H9 (cell line): ENCODE measurements around the gene CATSPERE. TPM values are rescaled to one million over a fixed set of nuclear protein-coding genes. Genes with fewer than 3 reads are reported as not detected.

Experiments
- DNase-seq: peaks from one replicate; pipeline ENCODE4 v3.0.0-alpha.2; 2017
- H2AFZ ChIP-seq: one replicate; pipeline ENCODE4 v1.6.1; 2013; ENCODE audit warnings: mild to moderate bottlenecking, low read length, control low read depth, moderate library complexity
- H2AK5ac ChIP-seq: 2 replicates; pipeline ENCODE4 v1.6.1; 2013; ENCODE audit warnings: low read length, control low read depth, mixed read lengths; ENCODE audit not compliant: insufficient read length
- H2BK120ac ChIP-seq: one replicate; pipeline ENCODE4 v1.6.1; 2013; ENCODE audit warnings: low read depth, mild to moderate bottlenecking, low read length, control low read depth, inconsistent platforms; ENCODE audit not compliant: poor library complexity, severe bottlenecking
- H2BK12ac ChIP-seq: 2 replicates; pipeline ENCODE4 v1.6.1; 2013; ENCODE audit warnings: low read length, control low read depth, mixed read lengths, low read depth; ENCODE audit not compliant: insufficient read length
- H2BK15ac ChIP-seq: 2 replicates; pipeline ENCODE4 v1.6.1; 2013; ENCODE audit warnings: low read depth, low read length, control low read depth
- H2BK20ac ChIP-seq: one replicate; pipeline ENCODE4 v1.6.1; 2013; ENCODE audit warnings: low read depth, mild to moderate bottlenecking, low read length, control low read depth, inconsistent platforms; ENCODE audit not compliant: poor library complexity, severe bottlenecking
- H2BK5ac ChIP-seq: 2 replicates; pipeline ENCODE4 v1.6.1; 2013; ENCODE audit warnings: low read length, control low read depth, mixed read lengths; ENCODE audit not compliant: insufficient read length
- H3K14ac ChIP-seq: 2 replicates; pipeline ENCODE4 v1.6.1; 2013; ENCODE audit warnings: low read length, control low read depth; ENCODE audit not compliant: insufficient read depth
- H3K18ac ChIP-seq: 2 replicates; pipeline ENCODE4 v1.6.1; 2013; ENCODE audit warnings: low read depth, mild to moderate bottlenecking, mixed read lengths, low read length, control low read depth; ENCODE audit not compliant: insufficient read length
- H3K23ac ChIP-seq: 2 replicates; pipeline ENCODE4 v1.6.1; 2013; ENCODE audit warnings: low read length, control low read depth, mixed read lengths, low read depth; ENCODE audit not compliant: insufficient read length
- H3K23me2 ChIP-seq: 2 replicates; pipeline ENCODE4 v1.6.1; 2013; ENCODE audit warnings: low read depth, mild to moderate bottlenecking, mixed read lengths, low read length, control low read depth; ENCODE audit not compliant: insufficient read length, poor library complexity, severe bottlenecking
- H3K27ac ChIP-seq: 2 replicates; pipeline ENCODE4 v1.5.1; 2013; ENCODE audit warnings: low read length, control low read depth, mixed read lengths, low read depth; ENCODE audit not compliant: insufficient read length
- H3K27me3 ChIP-seq: 2 replicates; pipeline ENCODE4 v1.6.1; 2013; ENCODE audit warnings: low read length, control low read depth, inconsistent platforms; ENCODE audit not compliant: insufficient read depth
- H3K4ac ChIP-seq: 2 replicates; pipeline ENCODE4 v1.6.1; 2013; ENCODE audit warnings: low read depth, mild to moderate bottlenecking, control low read depth, inconsistent platforms, low read length, moderate library complexity
- H3K4me1 ChIP-seq: 2 replicates; pipeline ENCODE4 v1.6.1; 2013; ENCODE audit warnings: low read length, control low read depth, inconsistent platforms; ENCODE audit not compliant: insufficient read depth
- H3K4me2 ChIP-seq: 2 replicates; pipeline ENCODE4 v1.6.1; 2013; ENCODE audit warnings: low read length, control low read depth, mixed read lengths; ENCODE audit not compliant: insufficient read length, insufficient read depth
- H3K56ac ChIP-seq: 2 replicates; pipeline ENCODE4 v1.6.1; 2013; ENCODE audit warnings: low read depth, mild to moderate bottlenecking, mixed read lengths, low read length, control low read depth; ENCODE audit not compliant: insufficient read length
- H3K79me1 ChIP-seq: 2 replicates; pipeline ENCODE4 v1.6.1; 2013; ENCODE audit warnings: low read depth, mild to moderate bottlenecking, moderate library complexity, low read length, control low read depth, inconsistent platforms; ENCODE audit not compliant: insufficient read depth, poor library complexity, severe bottlenecking
- H3K79me2 ChIP-seq: 2 replicates; pipeline ENCODE4 v1.6.1; 2013; ENCODE audit warnings: low read length, control low read depth, inconsistent platforms; ENCODE audit not compliant: insufficient read depth
- H3K9ac ChIP-seq: 2 replicates; pipeline ENCODE4 v1.6.1; 2013; ENCODE audit warnings: low read length, control low read depth, mixed read lengths; ENCODE audit not compliant: insufficient read length; ENCODE audit errors: extremely low read depth
- H3K9me3 ChIP-seq: one replicate; pipeline ENCODE4 v1.6.1; 2013; ENCODE audit warnings: low read depth, low read length, inconsistent platforms; ENCODE audit not compliant: control insufficient read depth
- H3T11ph ChIP-seq: one replicate; pipeline ENCODE4 v1.6.1; 2013; ENCODE audit warnings: mild to moderate bottlenecking, low read length, control low read depth, inconsistent platforms
- H4K20me1 ChIP-seq: one replicate; pipeline ENCODE4 v1.6.1; 2013; ENCODE audit not compliant: control insufficient read depth, insufficient read length, insufficient read depth
- H4K5ac ChIP-seq: 2 replicates; pipeline ENCODE4 v1.6.1; 2013; ENCODE audit warnings: low read depth, mild to moderate bottlenecking, mixed read lengths, low read length, control low read depth; ENCODE audit not compliant: insufficient read length
- H4K8ac ChIP-seq: replicated peaks from 2 replicates; pipeline ENCODE4 v1.6.1; 2013; ENCODE audit warnings: low read length, control low read depth, mixed read lengths, low read depth; ENCODE audit not compliant: insufficient read length
- H4K91ac ChIP-seq: 2 replicates; pipeline ENCODE4 v1.6.1; 2013; ENCODE audit warnings: low read depth, mild to moderate bottlenecking, moderate library complexity, mixed read lengths, low read length, control low read depth; ENCODE audit not compliant: insufficient read length
- H3K27ac Mint-ChIP-seq, 3 experiments: 2 replicates in 2 of 3; 3 replicates in 1 of 3; pipeline ENCODE4 v1.8.0; 2020 to 2021; ENCODE audit warnings: mixed read lengths in 3 of 3, mild to moderate bottlenecking in 1 of 3, moderate library complexity in 1 of 3
- H3K27me3 Mint-ChIP-seq: 2 replicates; pipeline ENCODE4 v1.8.0; 2021; ENCODE audit warnings: low read depth, mild to moderate bottlenecking, moderate library complexity, mixed read lengths
- H3K36me3 Mint-ChIP-seq, 3 experiments: 2 replicates in 2 of 3; 3 replicates in 1 of 3; pipeline ENCODE4 v1.8.0; 2020 to 2021; ENCODE audit warnings: low read depth in 3 of 3, mixed read lengths in 3 of 3; ENCODE audit not compliant: insufficient read depth in 1 of 3
- H3K4me1 Mint-ChIP-seq, 2 experiments: 2 replicates each; pipeline ENCODE4 v1.8.0; 2020; ENCODE audit warnings: mixed read lengths in 2 of 2
- H3K4me3 Mint-ChIP-seq, 2 experiments: 2 replicates in 1 of 2; 3 replicates in 1 of 2; pipeline ENCODE4 v1.8.0; 2020 to 2021; ENCODE audit warnings: mild to moderate bottlenecking in 2 of 2, mixed read lengths in 2 of 2, moderate library complexity in 1 of 2
- H3K9me3 Mint-ChIP-seq, 2 experiments: 2 replicates in 1 of 2; 3 replicates in 1 of 2; pipeline ENCODE4 v1.8.0; 2020; ENCODE audit warnings: mild to moderate bottlenecking in 2 of 2, mixed read lengths in 2 of 2, moderate library complexity in 1 of 2
- WGBS: extraction: QIAGEN DNeasy Blood & Tissue Kit; methylation state at CpG from one replicate; pipeline ENCODE4 v1.1.7; 2013; ENCODE audit warnings: missing lambda C conversion rate, low lambda C conversion rate, mixed read lengths; ENCODE audit not compliant: insufficient read length; ENCODE audit errors: extremely low coverage; 5-methylcytosine and 5-hydroxymethylcytosine counted together
- total RNA-seq: library from RNA; stranded (reverse); gene quantifications from 2 replicates; pipeline ENCODE4 v1.2.1, GENCODE V29; 2021
- TF ChIP-seq, protein P1 (sequence below): fragments of 200-600 bp; sonication (generic); conservative IDR thresholded peaks from 3 replicates; pipeline ENCODE4 v1.8.0; 2021; ENCODE audit warnings: antibody characterized with exemption, mild to moderate bottlenecking

CATSPERE gene
- total RNA-seq, 1 experiment from 2014 or later = 0.31 TPM

DNA sequence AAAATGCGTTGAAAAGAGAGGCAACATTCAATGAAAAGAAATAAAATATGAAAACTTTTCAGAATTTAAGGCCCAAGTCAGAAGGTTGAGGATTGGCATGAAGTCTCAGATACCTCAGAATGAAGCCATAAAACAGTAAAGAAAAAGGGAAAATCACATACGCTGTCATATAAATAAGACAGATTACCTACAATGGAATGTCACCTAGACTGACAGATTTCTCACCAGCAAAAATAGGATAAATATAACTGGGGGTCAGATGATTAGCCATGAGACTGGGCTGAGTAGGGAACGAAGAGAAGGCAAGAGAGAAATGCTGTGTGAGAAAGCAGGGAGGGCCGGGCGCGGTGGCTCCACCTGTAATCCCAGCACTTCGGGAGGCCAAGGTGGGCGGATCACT lies 140.3 kb downstream of the CATSPERE start:
- no peaks in the 10 kb centered on the region for H3K27me3 Mint-ChIP-seq
- H4K20me1 ChIP-seq = no peaks in the 10 kb centered on the region
- no peak for DNase-seq

More for the DNA sequence above, 140.3 kb downstream of the CATSPERE start:
- H2BK12ac ChIP-seq = no peak overlapping the region
- no peak overlapping the region for H3K18ac ChIP-seq
- peaks cover 10% of the 10 kb centered on the region in 2 experiments for H3K4me1 Mint-ChIP-seq
- H4K91ac ChIP-seq = no peak overlapping the region
- no peak overlapping the region for H3K4ac ChIP-seq
- no peaks in the 10 kb centered on the region for H3K9me3 Mint-ChIP-seq
- no peaks in the 10 kb centered on the region for H3K36me3 Mint-ChIP-seq
- no peaks in the 10 kb centered on the region for H3K4me1 ChIP-seq
- no peak overlapping the region for H3K23ac ChIP-seq
- H3K9ac ChIP-seq = no peak overlapping the region
- H4K8ac ChIP-seq = no peak overlapping the region
- no peaks in the 10 kb centered on the region for H3K9me3 ChIP-seq
- H3T11ph ChIP-seq = no peak overlapping the region
- TF ChIP-seq, protein P1, sequence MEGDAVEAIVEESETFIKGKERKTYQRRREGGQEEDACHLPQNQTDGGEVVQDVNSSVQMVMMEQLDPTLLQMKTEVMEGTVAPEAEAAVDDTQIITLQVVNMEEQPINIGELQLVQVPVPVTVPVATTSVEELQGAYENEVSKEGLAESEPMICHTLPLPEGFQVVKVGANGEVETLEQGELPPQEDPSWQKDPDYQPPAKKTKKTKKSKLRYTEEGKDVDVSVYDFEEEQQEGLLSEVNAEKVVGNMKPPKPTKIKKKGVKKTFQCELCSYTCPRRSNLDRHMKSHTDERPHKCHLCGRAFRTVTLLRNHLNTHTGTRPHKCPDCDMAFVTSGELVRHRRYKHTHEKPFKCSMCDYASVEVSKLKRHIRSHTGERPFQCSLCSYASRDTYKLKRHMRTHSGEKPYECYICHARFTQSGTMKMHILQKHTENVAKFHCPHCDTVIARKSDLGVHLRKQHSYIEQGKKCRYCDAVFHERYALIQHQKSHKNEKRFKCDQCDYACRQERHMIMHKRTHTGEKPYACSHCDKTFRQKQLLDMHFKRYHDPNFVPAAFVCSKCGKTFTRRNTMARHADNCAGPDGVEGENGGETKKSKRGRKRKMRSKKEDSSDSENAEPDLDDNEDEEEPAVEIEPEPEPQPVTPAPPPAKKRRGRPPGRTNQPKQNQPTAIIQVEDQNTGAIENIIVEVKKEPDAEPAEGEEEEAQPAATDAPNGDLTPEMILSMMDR = no peak
- no peak overlapping the region for H3K14ac ChIP-seq
- H3K27me3 ChIP-seq = no peaks in the 10 kb centered on the region
- peak overlapping the region in 1 of 3 experiments; percentile 15; a peak in 1 of 7 replicates for H3K27ac Mint-ChIP-seq
- no peak overlapping the region for H2BK15ac ChIP-seq
- no peak overlapping the region for H3K4me2 ChIP-seq
- H2AK5ac ChIP-seq = no peak overlapping the region
- H3K23me2 ChIP-seq = no peaks in the 10 kb centered on the region
- H2AFZ ChIP-seq = no peak overlapping the region
- H3K79me2 ChIP-seq = no peaks in the 10 kb centered on the region
- no peak overlapping the region for H4K5ac ChIP-seq
- H3K79me1 ChIP-seq = no peaks in the 10 kb centered on the region
- H2BK20ac ChIP-seq = no peak overlapping the region
- no CpG with 5 or more reads among the region's 8 CpGs for WGBS
- H3K27ac ChIP-seq = no peak overlapping the region
- no peak overlapping the region for H2BK5ac ChIP-seq
- H3K4me3 Mint-ChIP-seq = no peak overlapping the region
- no peak overlapping the region for H2BK120ac ChIP-seq
- no peak overlapping the region for H3K56ac ChIP-seq
